Measurements from ENCODE around the gene SLC27A1.
A peak's percentile ranks its signal among the peaks of the same experiment; 100 is the strongest.

SLC27A1 gene

GRCh38 chr19:17470068-17470841, at the start of gene SLC27A1:
TSS of gene SLC27A1 (plus strand) at chr19:17470524. CDS start at chr19:17470541, 17 bp downstream.
- DNase-seq (ENCODE audit: low read depth in 3 of 3), result peak; percentile 78 to 90 (median 86)

GRCh38 chr19:17421942-17422341, 48.4 kb upstream of the SLC27A1 start:
- DNase-seq (ENCODE audit: low read depth in 3 of 3), result no peak

- no peak for DNase-seq (ENCODE audit: low read depth in 3 of 3)
Measured at GRCh38 chr19:17423429-17424208, 46.7 kb upstream of the SLC27A1 start.

GRCh38 chr19:17424743-17425365, 45.5 kb upstream of the SLC27A1 start:
- no peak for DNase-seq (ENCODE audit: low read depth in 3 of 3)

- DNase-seq (ENCODE audit: low read depth in 3 of 3), result no peak
Measured at GRCh38 chr19:17429641-17430113, 40.6 kb upstream of the SLC27A1 start.

GRCh38 chr19:17431417-17431816, 38.9 kb upstream of the SLC27A1 start:
- DNase-seq (ENCODE audit: low read depth in 3 of 3), result no peak

GRCh38 chr19:17435218-17435617, 35.1 kb upstream of the SLC27A1 start:
- no peak for DNase-seq (ENCODE audit: low read depth in 3 of 3)

GRCh38 chr19:17436094-17436873, 34.0 kb upstream of the SLC27A1 start:
- no peak for DNase-seq (ENCODE audit: low read depth in 3 of 3)

- DNase-seq (ENCODE audit: low read depth in 3 of 3), result no peak
Measured at GRCh38 chr19:17436874-17437267, 33.5 kb upstream of the SLC27A1 start.

GRCh38 chr19:17441241-17442021, 28.9 kb upstream of the SLC27A1 start:
- DNase-seq (ENCODE audit: low read depth in 3 of 3), result no peak

GRCh38 chr19:17445526-17446165, 24.7 kb upstream of the SLC27A1 start:
- no peak for DNase-seq (ENCODE audit: low read depth in 3 of 3)

- no peak for DNase-seq (ENCODE audit: low read depth in 3 of 3)
Measured at GRCh38 chr19:17447704-17448130, 22.6 kb upstream of the SLC27A1 start.

GRCh38 chr19:17448131-17448967, 22.0 kb upstream of the SLC27A1 start, which contains the start of gene TMEM221:
TSS of gene TMEM221 (minus strand) at chr19:17448668. CDS start at chr19:17448462, 206 bp downstream.
- DNase-seq (ENCODE audit: low read depth in 3 of 3), result peak in 2 of 3 donors; percentile 26 to 45

GRCh38 chr19:17450264-17451075, 19.9 kb upstream of the SLC27A1 start:
- DNase-seq (ENCODE audit: low read depth in 3 of 3), result peak; percentile 21 to 50 (median 41)

- DNase-seq (ENCODE audit: low read depth in 3 of 3), result no peak
Measured at GRCh38 chr19:17451820-17452219, 18.5 kb upstream of the SLC27A1 start.

GRCh38 chr19:17454576-17455071, 15.7 kb upstream of the SLC27A1 start:
- DNase-seq (ENCODE audit: low read depth in 3 of 3), result no peak

- no peak for DNase-seq (ENCODE audit: low read depth in 3 of 3)
Measured at GRCh38 chr19:17455308-17456123, 14.8 kb upstream of the SLC27A1 start.

All from stimulated activated CD4-positive, alpha-beta T cell treated with anti-CD3 and anti-CD28 coated beads, TNF-alpha, amount 100 ng/mL, for 48 hours (primary cell).